ENCODE results near the gene NOS1AP. TPM values are rescaled to one million over a fixed set of nuclear protein-coding genes. Genes with fewer than 3 reads are reported as not detected.

NOS1AP gene
- total RNA-seq, 1 donor: 0.18 TPM

DNA sequence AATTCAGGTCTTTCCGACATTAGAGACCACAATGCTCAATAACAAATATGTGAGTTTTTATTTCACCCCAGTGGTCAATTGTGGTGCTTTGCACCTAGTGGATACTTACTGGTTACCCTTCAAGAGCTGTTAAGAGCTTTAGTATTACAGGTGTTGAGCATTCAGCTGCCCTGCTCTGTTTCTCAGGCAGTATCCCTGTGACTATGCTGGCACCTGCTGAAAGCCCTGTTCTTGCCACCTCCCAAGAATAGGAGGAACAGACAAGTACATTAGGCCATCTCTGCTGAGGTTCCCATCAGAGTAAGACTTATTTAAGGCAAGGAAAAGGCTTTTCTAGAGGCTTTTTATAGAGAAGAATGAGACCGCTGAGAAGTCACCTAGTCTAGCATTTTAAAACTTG lies 60.8 kb downstream of the NOS1AP start:
- DNase-seq (ENCODE audit: low read depth): no peak
- TF ChIP-seq, protein P1, sequence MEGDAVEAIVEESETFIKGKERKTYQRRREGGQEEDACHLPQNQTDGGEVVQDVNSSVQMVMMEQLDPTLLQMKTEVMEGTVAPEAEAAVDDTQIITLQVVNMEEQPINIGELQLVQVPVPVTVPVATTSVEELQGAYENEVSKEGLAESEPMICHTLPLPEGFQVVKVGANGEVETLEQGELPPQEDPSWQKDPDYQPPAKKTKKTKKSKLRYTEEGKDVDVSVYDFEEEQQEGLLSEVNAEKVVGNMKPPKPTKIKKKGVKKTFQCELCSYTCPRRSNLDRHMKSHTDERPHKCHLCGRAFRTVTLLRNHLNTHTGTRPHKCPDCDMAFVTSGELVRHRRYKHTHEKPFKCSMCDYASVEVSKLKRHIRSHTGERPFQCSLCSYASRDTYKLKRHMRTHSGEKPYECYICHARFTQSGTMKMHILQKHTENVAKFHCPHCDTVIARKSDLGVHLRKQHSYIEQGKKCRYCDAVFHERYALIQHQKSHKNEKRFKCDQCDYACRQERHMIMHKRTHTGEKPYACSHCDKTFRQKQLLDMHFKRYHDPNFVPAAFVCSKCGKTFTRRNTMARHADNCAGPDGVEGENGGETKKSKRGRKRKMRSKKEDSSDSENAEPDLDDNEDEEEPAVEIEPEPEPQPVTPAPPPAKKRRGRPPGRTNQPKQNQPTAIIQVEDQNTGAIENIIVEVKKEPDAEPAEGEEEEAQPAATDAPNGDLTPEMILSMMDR (IDR thresholded peaks at IDR 0.05; ENCODE audit: insufficient read depth, low read length): no peak
- no peak overlapping the region for H3K4me3 ChIP-seq (ENCODE audit: low read depth, low read length)

DNA sequence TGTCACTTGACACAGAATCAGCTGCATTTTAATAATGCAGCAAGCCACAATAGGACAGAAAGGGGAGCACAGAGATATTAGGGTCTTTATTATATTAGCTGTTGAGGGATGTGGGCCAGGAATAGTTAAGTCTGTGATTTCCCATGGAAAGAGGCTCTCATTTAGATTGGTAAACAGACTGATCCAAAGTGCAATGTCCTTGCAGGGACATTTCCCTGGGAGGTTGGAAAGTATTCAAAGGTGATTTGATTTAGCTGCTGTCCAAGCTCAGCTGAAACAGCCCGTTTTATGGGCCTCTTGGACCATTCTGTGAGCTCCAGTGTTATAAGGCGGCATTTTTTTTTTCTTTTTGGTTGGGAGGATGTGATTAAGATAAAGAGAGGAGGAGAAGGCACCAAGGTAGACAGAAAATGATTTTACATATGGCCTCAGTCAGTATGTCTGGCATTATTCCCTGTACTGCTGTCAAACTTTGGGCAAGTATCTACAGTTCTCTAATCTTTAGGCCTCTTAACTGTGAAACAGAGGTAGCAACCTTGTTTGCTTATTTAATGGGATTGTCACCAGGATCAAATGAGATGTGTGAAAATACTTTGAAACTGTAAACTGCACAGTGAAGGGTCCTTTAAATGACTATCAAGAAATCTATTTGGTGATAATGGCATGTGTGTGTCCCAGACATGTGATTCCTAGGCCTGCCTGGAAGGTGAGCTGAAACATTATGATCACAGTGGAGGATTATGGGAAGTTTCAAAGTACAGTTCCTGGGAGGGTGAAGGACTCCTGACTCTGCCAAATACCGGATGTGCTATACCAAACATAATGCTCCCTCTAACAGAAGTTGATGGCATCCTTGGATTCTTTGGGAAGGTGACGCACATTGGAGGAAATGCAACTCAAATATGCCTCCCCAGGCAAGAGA lies 62.2 kb downstream of the NOS1AP start:
- no peak overlapping the region for H3K4me3 ChIP-seq (ENCODE audit: low read depth, low read length)
- DNase-seq (ENCODE audit: low read depth): no peak
- TF ChIP-seq, protein P1 (IDR thresholded peaks at IDR 0.05; ENCODE audit: insufficient read depth, low read length): no peak

DNA sequence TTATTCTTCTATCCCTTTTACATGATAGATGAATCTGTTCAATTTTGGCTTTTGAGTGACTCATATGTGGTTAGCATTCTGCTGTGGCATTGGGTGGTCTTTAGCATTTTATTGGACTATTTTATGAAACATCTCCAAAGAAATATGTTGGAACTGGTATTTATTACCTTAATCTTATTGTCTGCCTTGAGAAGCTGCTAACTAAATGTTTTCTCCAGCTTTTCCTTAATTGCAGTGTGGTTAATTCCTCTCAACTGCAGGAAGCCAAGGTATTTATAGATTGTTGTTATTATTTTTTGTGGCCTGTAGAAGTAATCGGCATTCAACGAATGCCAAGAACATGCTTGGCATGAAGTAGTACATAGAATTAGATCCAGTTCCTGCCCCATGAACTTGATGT lies 64.1 kb downstream of the NOS1AP start:
- DNase-seq (ENCODE audit: low read depth): no peak
- TF ChIP-seq, protein P1 (IDR thresholded peaks at IDR 0.05; ENCODE audit: insufficient read depth, low read length): no peak

DNA sequence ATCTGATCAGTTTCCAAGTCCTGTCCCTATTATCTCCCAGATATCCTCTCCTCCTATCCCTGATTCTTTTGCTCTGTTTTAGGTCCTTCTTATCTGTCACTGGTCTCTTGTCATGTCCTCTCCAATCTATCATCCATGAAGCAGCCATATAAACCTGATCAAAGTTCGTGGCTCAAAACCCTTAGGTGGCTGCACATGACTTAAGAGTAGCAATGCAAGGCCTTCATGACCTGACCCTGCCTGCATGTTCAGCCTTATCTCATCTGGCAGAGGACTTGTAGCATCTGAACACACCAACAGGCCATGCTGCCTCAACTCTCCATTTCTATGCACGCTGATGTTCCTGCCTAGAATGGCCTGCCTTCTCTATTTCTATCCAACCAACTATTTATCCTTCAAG lies 65.2 kb downstream of the NOS1AP start:
- TF ChIP-seq, protein P1 (IDR thresholded peaks at IDR 0.05; ENCODE audit: insufficient read depth, low read length): no peak
- DNase-seq (ENCODE audit: low read depth): no peak
- no peak overlapping the region for H3K4me3 ChIP-seq (ENCODE audit: low read depth, low read length)

More for the DNA sequence above, 64.1 kb downstream of the NOS1AP start:
- H3K4me3 ChIP-seq (ENCODE audit: low read depth, low read length): no peak overlapping the region

DNA sequence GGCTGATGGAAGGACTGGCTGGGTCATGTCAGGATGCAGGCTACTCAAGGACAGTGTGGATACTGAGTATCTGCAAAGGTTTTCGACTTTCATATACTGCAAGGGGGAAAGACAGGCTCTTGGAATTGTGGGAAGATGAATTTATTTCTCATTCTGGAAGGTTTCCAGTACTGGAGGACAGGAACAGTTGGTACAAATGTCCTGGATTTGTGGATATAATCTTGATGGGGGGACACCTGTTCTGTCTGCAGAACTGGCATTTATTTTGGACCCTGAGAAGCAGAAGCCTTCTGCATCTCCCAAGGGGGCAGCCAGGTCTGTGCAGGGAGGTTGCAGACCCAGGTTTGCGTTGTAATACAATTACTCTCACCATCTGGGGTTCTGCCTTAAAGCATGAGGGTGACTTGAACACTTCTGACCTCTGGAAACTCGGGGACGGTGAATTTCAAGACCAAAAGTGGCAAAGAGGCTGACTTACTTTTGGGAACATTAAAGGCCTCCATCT lies 65.8 kb downstream of the NOS1AP start:
- DNase-seq (ENCODE audit: low read depth): no peak
- no peak overlapping the region for H3K4me3 ChIP-seq (ENCODE audit: low read depth, low read length)
- TF ChIP-seq, protein P1 (IDR thresholded peaks at IDR 0.05; ENCODE audit: insufficient read depth, low read length): no peak

DNA sequence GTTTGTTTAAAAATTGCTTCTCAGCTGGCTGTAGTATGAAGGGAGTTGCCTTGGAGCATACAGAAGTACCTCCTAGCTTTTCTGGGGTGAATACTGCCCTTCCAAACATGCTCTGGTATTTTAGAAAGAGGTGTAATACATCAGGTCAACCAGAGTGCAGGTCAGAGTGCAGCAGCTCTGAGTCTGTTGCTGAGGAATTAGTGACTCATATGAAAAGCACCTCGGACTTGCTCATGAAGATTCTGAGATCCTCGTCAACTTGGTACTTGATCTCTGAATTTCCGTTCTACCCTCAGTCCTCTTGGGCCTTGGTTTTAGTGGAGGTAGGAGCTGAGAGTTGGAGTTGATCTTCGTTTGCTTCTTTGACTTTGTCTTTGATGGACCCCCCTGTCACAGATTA lies 67.3 kb downstream of the NOS1AP start:
- peak; percentile 72 for DNase-seq (ENCODE audit: low read depth)
- TF ChIP-seq, protein P1 (IDR thresholded peaks at IDR 0.05; ENCODE audit: insufficient read depth, low read length): no peak
- H3K4me3 ChIP-seq (ENCODE audit: low read depth, low read length): no peak overlapping the region

All from fibroblast of the aortic adventitia (primary cell).